GM18868 (cell line): ENCODE data around the gene L2HGDH.

ENCODE experiments used
- ATAC-seq: cut with Tn5 transposase; IDR thresholded peaks from one replicate; pipeline ENCODE4 v1.9.1; 2021; ENCODE audit warnings: mild to moderate bottlenecking, moderate library complexity; ENCODE audit not compliant: unreplicated experiment

L2HGDH gene

DNA sequence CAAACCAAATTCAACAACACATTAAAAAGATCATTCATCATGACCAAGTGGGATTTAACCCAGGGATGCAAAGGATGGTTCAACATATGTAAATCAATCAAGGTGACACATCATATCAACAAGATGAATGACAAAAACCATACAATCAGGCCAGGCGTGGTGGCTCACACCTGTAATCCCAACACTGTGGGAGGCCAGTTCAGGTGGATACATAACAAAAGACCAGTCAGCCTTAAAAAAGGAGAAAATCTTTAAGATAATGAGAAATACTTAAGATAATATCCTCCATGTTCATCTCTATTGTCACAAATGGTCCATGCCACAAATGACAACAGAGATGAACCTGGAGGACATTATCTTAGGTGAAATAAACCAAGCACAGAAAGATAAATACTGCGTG, 12.4 kb downstream of the L2HGDH start:
- ATAC-seq = no peak

DNA sequence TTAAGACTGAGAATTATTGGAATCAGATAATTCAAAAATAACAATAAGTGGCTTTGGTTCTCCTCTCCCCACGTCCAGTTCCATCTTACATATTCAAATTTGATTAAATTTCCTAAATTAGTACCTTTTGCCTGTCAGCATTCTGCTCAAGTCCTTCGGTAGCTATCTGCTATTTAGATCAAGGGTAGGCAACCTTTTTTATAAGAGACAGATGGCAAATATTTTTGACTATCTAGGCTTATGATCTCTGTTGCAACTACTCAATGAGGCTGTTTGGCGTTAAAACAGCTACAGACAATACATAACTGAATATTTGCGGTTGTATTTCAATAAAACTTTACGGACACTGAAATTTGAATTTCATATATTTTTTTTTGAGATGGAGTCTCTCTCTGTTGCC, 21.7 kb downstream of the L2HGDH start:
- no peak for ATAC-seq

DNA sequence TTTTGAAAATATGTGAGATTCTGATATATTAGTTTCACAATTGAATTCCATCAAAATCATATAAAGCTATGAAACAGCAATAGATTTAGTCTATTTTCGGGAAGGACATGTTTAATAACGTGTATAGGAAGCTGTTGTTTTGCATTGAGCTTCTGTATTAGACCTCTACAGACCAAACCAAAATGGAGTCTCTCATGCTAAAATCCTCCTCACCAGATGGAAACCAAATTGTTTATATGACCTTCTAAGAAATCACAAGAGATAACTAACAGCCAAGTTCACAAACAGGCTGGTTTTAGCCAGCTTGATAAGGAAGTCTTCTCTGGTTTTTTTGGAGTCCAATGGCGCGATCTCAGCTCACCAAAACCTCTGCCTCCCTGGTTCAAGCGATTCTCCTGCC, 23.9 kb downstream of the L2HGDH start:
- ATAC-seq = no peak

DNA sequence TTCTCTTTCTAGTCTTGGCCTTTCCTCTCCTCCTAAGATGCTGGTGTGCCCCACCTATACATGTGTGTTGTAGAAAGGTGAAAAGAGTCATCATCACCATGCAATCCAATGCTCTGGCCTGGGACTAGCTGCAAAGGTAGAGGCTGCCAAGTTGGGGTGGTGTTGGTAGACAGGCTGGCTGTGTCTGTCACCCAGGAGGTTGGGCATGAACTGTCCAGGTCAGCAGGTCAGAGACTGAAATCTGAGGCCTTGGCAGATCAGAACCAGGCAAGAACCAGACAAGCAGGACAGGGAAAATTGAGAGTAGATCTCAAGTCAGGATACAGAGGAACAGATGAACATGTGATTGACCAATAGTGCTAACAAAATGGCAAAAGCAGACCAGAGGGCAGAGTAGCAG, 26.2 kb downstream of the L2HGDH start:
- no peak for ATAC-seq

DNA sequence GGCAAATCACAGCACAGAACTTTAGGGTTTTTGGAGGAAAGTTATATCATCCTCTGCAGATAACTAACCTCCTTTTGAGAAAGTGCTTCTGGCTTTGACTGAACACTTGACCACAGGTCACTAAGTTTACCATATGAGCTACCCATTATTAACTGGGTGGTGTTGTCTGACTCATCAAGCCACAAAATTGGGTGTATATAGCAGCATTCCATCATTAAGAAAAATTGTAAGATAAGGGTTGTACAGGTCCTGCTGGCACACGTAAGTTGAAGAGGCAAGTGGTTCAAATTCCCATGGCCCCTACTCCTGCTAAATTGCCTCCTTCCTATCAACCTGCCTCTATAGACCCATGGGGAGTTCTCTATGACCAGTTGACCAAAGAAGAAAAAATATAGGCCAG, 39.5 kb downstream of the L2HGDH start:
- no peak for ATAC-seq

DNA sequence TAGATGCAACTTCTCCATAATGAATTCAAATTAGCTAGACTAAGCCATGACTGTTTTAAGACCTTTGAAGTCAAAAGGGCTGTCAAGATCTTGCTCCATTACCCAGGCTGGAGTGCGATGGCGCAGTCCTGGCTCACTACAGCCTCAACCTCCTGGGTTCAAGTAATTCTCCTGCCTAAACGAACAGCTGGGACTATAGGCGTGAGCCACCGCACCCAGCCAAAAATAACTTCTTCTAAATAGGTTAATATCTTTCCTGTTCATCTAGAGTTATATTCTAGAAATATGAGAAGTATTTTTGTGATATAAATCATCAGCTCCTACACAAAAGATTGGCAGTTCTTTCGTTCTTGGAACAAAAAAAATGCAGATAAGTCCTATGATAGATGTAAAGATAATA, 41.1 kb downstream of the L2HGDH start:
- no peak for ATAC-seq

DNA sequence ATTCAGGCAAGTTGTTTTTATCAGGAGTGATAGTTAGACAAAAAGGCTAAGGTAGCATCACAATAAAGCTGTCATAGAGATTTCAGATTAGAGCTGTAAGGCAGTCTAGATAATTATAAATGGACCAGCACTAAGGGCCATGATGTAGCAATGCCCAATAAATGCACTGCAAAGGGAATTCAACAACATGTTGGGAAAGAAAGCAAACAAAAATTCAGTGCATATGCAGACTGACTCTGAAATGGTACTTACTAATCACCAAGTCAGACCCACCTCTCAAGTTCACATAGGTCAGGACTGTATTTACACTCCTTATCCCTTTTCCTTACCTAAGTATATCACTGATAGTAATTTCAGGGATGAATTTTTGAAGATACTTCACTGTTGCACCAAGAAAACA, 47.0 kb downstream of the L2HGDH start:
- ATAC-seq = no peak

DNA sequence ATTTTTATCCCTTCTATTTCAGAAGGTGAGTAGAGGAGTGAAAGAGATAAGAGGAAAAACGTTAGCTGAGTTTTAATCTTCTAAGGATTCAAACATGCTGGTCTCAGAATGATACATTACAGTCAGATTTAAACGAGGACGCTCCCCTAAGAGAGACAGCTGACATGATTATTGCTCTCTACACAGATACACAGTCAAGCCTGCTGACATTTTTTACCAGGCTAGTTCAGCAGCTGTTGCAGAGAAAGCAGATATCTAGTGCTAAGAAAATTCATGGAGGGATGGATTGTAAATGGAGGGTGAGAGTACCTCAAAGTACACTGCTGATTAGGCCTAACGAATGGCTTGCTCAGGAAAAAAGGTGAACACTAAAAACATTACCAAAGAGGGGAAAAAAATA, 48.7 kb downstream of the L2HGDH start:
- ATAC-seq = no peak

DNA sequence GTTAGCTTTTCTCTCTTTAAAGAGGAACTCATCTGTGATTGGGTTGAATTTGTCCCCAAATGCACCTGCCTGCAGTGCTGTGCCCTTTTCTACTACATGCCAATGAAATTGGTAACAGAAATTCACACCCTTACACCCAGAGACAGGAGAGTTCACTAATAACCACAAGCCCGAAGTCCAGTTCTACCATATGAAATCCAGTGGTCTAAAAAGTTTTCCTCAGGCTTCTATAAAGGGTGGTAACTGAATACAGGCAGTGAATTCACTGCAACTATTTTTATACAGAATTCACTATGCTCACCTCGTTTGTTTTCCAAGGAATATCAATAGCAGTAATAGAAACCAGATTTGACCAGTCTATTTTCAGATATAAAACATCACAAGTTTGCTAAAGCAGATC, 49.2 kb downstream of the L2HGDH start:
- ATAC-seq = no peak

DNA sequence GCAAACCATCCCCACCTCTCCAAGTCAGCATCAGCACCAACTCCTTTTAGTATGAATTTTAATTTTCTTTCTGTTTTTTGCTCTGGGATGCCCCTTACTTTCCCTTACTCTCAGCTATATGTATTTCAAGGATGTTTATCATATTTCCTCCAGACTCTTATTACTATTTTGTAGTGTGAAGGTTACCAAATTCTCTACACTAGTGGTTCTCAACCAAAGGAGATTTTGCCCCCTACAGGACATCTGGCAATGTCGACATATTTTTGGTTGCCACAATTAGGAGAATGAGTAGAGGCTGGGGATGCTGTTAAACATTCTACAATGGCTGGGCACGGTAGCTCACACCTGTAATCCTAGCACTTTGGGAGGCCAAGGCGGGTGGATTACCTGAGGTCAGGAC, 51.5 kb downstream of the L2HGDH start:
- peak; percentile 54 for ATAC-seq

DNA sequence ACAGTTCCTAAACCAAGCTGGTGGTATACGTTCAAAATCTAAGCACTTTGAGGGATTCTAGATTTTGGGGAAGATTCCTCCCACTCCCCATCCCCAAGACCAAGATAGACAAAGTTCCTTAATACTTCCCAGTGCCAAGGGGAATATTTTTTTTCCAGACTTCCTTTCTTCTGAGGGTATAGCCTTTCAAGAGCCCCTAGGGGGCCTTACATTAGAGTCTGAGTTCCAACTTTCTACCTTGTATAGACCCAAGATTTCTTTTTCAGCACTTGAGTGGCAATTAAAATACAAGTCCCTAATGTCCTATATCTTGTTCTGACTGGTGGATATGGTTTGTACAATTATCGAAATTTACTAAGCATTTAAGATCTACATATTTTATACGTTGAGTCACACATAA, 52.0 kb downstream of the L2HGDH start:
- no peak for ATAC-seq

DNA sequence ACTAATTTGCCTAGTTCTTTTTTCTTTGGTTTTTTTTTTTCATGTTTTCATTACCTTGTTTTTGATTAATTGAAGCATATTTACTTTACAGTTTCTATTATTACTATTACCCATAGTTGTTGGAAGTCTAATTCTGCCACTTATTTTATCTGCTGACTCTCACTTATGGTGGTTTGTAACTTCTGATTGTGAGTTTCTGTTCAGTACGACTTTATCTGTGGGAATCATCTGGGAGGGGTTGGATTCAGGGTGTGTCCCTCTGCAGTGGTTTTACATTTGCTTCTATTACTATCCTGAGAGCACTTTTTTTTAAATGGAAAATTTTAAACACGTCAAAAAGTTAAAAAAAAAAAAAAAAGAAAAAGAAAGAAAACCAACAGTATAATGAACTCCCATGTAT, 54.3 kb downstream of the L2HGDH start:
- ATAC-seq = no peak

DNA sequence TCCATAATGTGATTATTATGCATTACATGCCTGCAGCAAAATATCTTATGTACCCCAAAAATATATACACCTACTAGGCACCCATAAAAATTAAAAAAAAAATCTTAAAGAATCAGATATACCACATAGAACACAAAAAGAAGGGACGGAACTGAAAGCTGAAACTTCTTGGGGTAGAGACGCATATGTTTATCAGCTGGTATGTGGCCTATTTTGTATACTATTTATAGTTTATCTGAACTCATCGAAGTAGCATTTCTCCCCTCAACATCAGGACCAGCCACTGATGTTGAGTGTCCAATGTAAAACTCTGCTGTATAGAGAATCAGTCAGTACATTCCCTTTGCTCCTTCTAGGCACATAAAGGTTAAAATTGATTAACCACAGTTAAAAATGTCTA, 57.8 kb downstream of the L2HGDH start:
- no peak for ATAC-seq

DNA sequence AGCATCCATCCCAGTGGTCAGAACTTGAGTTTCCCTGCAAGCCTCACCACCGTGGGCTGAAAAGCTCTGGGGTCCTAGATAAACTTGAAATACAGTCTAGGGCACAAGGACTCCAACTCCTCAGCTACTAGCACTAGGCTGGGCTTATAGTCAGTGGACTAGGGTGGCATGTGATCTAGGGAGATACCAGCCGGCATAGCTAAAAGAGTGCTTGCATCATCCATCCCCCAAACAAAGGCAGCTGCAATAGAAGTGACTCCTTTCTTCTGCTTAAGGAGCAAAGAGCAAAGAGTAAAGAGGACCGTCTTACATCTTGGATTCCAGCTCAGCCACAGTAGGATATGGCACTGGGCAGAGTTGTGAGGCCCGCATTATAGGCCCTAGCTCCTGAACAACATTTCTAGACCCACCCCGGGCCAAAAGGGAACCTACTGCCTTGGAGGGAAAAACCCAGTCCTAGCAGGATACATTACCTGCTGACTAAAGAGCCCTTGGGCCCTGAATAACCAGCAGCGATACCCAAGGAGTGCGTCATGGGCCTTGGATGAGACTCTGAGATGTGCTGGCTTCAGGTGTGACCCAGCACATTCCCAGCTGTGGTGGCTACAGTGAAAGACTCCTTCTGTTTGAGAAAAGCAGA, 62.8 kb downstream of the L2HGDH start:
- ATAC-seq = no peak

DNA sequence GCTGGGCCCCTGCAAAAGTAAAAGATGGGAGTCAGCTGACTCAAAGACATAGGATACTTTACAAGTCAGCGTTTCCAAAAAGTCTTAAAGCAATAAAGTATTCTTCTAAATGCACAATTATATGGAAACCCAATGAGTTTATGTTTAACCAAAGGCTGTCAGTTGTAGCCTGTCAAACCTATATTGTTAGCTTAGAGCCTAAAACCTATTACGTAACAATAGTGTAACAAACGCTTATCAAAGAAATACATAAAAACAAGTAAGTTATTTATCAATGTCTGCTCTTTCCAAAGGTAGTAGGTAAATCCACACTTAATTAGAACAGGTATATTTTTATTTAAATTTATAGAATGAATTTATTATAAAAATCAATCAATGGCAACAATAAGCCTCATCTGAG, 64.8 kb downstream of the L2HGDH start:
- no peak for ATAC-seq

DNA sequence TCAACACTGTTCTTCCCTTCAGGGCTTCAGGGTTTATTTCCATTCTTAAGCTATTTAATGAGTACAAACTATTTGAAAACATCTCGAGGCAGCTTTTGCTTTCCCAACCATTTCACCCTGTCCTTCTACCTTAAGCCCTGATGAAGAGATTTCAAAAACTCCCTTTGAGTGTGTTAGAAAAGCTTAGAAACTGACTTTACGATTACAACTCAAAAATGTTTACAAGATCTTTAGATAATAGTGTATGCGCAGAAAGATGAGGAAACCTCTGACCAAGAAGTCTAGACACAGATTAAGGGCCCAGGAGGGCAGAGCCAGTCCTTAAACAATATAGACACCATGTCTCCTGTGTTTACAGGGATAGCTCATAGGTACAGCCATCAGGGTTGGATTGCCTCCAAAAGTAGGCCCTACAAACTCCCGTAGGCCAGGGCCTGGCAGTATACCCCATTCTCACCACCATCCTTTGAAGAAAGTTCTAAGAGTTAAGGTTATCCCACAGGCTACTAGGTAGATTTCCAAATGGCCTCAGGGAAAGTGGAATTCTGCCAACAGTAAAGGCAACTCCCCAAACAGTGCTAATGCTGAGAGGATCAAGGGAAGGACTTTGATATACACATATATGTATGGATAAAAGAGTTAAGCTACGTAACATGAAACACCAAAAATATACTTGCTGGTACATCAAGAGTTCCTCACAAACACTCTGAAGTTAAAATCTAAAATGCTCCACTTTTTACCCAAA, 69.3 kb downstream of the L2HGDH start:
- no peak for ATAC-seq

DNA sequence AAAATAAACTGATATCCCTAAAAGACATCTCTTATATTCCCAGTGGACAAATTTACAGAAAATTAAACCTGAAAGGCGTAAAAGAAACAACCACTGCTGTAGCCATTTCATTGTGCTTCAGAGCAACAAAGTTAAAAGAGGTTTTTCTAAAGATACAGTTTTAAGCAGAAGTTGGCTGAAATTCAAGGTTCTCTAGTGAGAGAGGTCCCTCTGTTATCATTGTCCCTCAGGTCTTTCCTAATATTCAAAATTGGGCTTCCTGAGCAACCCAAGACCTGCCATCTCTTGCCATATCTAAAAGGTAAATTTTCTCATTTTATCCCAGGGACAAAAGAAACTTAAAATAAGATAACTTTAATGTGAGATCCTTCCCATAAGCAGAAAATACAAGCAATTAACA, 69.9 kb downstream of the L2HGDH start:
- no peak for ATAC-seq

DNA sequence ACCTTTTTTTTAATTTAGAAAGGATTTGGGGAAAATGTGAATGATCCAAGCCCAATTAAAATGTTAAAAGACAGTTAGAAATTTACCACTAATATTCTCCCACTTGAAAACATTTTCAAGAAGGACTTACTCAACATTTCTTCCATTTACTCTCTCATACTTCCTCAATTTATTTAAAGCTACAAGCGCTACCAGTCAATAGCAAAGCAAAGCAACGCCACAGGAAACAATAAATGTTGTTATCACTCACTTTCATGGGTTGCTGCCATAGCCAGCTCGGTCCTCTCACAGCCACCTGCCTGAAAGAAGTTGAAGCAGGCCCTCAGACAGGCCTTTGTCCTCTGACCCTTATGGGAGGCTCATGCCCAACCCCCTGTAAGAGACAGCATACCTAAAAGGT, 74.6 kb downstream of the L2HGDH start:
- no peak for ATAC-seq

DNA sequence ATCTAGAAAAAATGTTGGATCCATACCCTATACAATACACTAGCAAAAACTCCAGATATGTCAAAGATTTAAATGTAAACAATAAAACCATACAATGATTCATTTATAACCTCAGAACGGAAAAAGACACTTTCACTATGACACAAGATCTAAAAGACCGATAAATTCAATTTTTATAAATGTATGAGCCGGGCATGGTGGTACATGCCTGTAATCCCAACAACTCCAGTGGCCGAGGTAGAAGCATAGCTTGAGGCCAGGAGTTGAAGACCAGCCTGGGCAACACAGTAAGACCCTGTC, 78.1 kb downstream of the L2HGDH start:
- no peak for ATAC-seq

DNA sequence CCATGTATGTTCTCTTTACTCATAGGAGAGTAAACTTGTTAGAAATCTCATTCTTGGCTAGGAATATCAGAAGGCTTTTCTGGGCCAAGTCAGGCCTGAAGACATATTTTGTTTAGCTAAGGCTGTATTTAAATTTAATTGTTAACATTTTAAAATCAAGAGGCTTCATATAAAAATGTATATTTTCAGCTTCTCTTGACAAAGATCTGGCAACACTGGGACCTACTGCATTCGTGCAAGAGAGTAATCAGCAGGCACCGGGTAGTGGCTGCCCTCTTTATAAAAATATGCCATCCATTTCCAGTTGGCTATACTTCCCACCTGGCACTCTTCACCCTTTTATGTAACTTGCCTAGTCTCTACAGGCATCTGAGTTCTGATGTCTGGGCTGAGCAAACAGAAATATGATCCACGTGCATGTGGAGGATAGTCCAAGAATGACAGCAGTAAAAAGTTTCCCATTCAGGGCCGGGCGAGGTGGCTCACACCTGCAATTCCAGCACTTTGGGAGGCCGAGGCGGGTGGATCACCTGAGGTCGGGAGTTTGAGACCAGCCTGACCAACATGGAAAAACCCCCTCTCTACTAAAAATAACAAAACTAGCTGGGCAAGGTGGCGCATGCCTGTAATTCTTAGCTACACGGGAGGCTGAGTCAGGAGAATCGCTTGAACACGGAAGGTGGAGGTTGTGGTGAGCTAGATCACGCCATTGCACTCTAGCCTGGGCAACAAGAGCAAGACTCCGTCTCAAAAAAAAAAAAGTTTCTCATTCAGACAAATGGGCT, 78.7 kb downstream of the L2HGDH start:
- ATAC-seq = no peak

DNA sequence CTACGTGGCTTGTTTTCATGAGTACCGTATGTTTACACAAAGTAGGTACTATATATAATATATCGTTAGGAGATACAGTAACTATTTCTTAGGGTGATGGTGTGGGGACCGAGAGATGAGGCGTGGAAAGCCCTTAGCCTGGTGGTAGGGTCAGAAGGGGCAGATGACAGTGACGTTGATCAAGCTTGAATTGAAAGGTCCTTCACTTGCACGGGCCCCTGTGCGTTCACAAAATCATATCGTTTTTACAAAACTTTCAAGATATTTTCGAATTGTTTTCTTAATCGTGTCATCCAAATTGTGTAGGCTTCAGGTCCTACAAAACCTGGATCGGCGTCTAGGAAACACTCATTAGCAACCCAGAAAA, 79.8 kb downstream of the L2HGDH start:
- no peak for ATAC-seq

DNA sequence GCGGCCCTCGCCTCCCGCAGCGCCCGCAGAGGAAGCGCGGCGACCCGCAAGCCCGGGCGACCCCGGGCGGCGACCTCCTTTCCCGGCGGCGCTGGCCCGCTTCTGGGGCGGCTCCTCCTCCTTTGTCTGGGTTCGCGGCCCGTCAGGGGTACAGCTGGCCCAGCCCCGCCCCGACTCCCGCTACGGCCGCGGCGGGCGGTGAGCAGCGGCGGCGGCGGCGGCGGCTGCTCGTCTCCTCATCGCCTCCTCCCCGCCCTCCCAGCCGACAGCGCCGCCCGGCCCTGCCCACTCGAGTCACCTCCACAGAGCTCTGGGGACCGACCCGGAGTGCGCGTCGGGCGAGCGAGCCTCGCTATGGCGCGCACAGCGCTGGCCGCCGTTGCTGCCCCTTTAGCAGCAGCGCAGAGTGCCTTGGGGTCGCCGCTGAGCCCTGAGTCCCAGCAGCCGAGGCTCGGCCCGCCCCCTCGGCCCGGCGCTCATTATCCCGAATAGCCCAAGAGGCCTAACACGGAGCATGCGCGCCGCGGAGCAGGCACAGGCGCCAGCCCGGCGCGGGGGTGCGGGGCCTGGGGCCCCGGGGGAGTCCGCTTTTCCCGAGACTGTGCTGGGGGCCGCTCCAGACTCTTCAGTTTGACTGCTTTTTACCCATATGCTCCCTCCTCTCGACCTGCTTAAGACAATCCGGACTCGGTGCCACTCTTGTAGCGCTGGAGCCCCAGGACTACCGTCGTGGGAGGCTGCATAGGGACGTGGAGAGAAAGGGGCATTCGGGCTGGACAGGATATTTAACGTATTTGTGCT, 80.4 kb downstream of the L2HGDH start, which contains the start of gene SOS2:
SOS2 (minus strand) TSS at position 104 of the 801 bp plus-strand sequence. CDS start 295 bp downstream, outside the sequence.
- ATAC-seq = peak; percentile 83
